Neural progenitor cell (in vitro differentiated cells): ENCODE data around the gene NEMP1.
"Not testable (repeated sequence)": the region's sequence is repeated elsewhere in the genome, so short reads cannot be mapped to it uniquely, and the experiment has no call there.

Experiments used
- CTCF ChIP-seq: fragments of 200-600 bp; sonication (generic); IDR thresholded peaks from 2 replicates; pipeline ENCODE4 v1.5.1; 2017; ENCODE audit warnings: antibody characterized with exemption, mild to moderate bottlenecking
- EZH2 ChIP-seq: fragments of 200-600 bp; sonication (generic); IDR thresholded peaks from 2 replicates; pipeline ENCODE4 v1.6.1; 2017; ENCODE audit warnings: antibody characterized with exemption, mild to moderate bottlenecking, moderate library complexity
- EZH2phosphoT487 ChIP-seq: fragments of 200-600 bp; sonication (generic); IDR thresholded peaks from 2 replicates; pipeline ENCODE4 v1.6.1; 2017; ENCODE audit warnings: antibody characterized with exemption

- TF ChIP-seq CTCF, EZH2, EZH2phosphoT487: not testable (repeated sequence)
Measured at GRCh38 chr12:57120718-57121117, 42.1 kb upstream of the NEMP1 start.
